ENCODE data around the gene ABAT.
A peak's percentile ranks its signal among the peaks of the same experiment; 100 is the strongest.

Gene ABAT

GRCh38 chr16:8674413-8675022 lies at the start of gene ABAT:
Gene ABAT (plus strand): TSS chr16:8674617. CDS start chr16:8735740, 61,123 bp downstream.
- no peaks in the 10 kb centered on the region for H3K9me3 ChIP-seq (ENCODE audit: low read length)
- no peak within 1 kb of the TSS for H3K9ac ChIP-seq (ENCODE audit: low read length)
- no peaks in the 10 kb centered on the region for H3K36me3 ChIP-seq (ENCODE audit: insufficient read depth, low read length)
- H3K4me3 ChIP-seq (ENCODE audit: low read depth in 1 of 2, low read length in 2 of 2), result peak within 1 kb of the TSS; percentile 62 to 65
- H3K4me1 ChIP-seq (ENCODE audit: insufficient read depth, low read length), result peaks cover 11% of the 10 kb centered on the region
- H3K27me3 ChIP-seq (ENCODE audit: control insufficient read depth in 1 of 2, insufficient read depth in 2 of 2, low read length in 2 of 2), result no peaks in the 10 kb centered on the region
- no peak within 1 kb of the TSS for H3K27ac ChIP-seq (ENCODE audit: low read depth, low read length)

GRCh38 chr16:8625491-8626087 lies 48.8 kb upstream of the ABAT start:
- Histone ChIP-seq H3K9ac (ENCODE audit: low read length) (no peak overlapping the region), H3K4me3 (ENCODE audit: low read depth in 1 of 2, low read length in 2 of 2) (no peak overlapping the region), H3K9me3 (ENCODE audit: low read length) (no peaks in the 10 kb centered on the region), H3K4me1 (ENCODE audit: insufficient read depth, low read length) (peaks cover 14% of the 10 kb centered on the region), H3K36me3 (ENCODE audit: insufficient read depth, low read length) (peaks cover 50% of the 10 kb centered on the region), H3K27ac (ENCODE audit: low read depth, low read length) (no peak overlapping the region), H3K27me3 (ENCODE audit: control insufficient read depth in 1 of 2, insufficient read depth in 2 of 2, low read length in 2 of 2) (no peaks in the 10 kb centered on the region)

GRCh38 chr16:8626946-8627345 lies 47.5 kb upstream of the ABAT start:
- peaks cover 58% of the 10 kb centered on the region for H3K36me3 ChIP-seq (ENCODE audit: insufficient read depth, low read length)

GRCh38 chr16:8627456-8627855 lies 47.0 kb upstream of the ABAT start:
- no peak overlapping the region for H3K4me3 ChIP-seq (ENCODE audit: low read depth in 1 of 2, low read length in 2 of 2)
- no peaks in the 10 kb centered on the region for H3K27me3 ChIP-seq (ENCODE audit: control insufficient read depth in 1 of 2, insufficient read depth in 2 of 2, low read length in 2 of 2)
- no peak overlapping the region for H3K27ac ChIP-seq (ENCODE audit: low read depth, low read length)
- peaks cover 63% of the 10 kb centered on the region for H3K36me3 ChIP-seq (ENCODE audit: insufficient read depth, low read length)
- H3K9ac ChIP-seq (ENCODE audit: low read length), result no peak overlapping the region
- H3K9me3 ChIP-seq (ENCODE audit: low read length), result no peaks in the 10 kb centered on the region
- H3K4me1 ChIP-seq (ENCODE audit: insufficient read depth, low read length), result peaks cover 11% of the 10 kb centered on the region

More at GRCh38 chr16:8626946-8627345, 47.5 kb upstream of the ABAT start:
- H3K4me3 ChIP-seq (ENCODE audit: low read depth in 1 of 2, low read length in 2 of 2), result no peak overlapping the region
- H3K9me3 ChIP-seq (ENCODE audit: low read length), result no peaks in the 10 kb centered on the region
- H3K27ac ChIP-seq (ENCODE audit: low read depth, low read length), result no peak overlapping the region
- no peaks in the 10 kb centered on the region for H3K27me3 ChIP-seq (ENCODE audit: control insufficient read depth in 1 of 2, insufficient read depth in 2 of 2, low read length in 2 of 2)
- H3K9ac ChIP-seq (ENCODE audit: low read length), result no peak overlapping the region
- H3K4me1 ChIP-seq (ENCODE audit: insufficient read depth, low read length), result peaks cover 14% of the 10 kb centered on the region

- Histone ChIP-seq H3K9ac (ENCODE audit: low read length) (no peak overlapping the region), H3K4me3 (ENCODE audit: low read depth in 1 of 2, low read length in 2 of 2) (no peak overlapping the region), H3K9me3 (ENCODE audit: low read length) (no peaks in the 10 kb centered on the region), H3K36me3 (ENCODE audit: insufficient read depth, low read length) (peaks cover 76% of the 10 kb centered on the region), H3K4me1 (ENCODE audit: insufficient read depth, low read length) (no peaks in the 10 kb centered on the region), H3K27me3 (ENCODE audit: control insufficient read depth in 1 of 2, insufficient read depth in 2 of 2, low read length in 2 of 2) (no peaks in the 10 kb centered on the region), H3K27ac (ENCODE audit: low read depth, low read length) (no peak overlapping the region)
Measured at GRCh38 chr16:8628981-8629725, 45.3 kb upstream of the ABAT start.

- Histone ChIP-seq H3K36me3 (ENCODE audit: insufficient read depth, low read length) (peaks cover 80% of the 10 kb centered on the region), H3K9me3 (ENCODE audit: low read length) (no peaks in the 10 kb centered on the region), H3K27me3 (ENCODE audit: control insufficient read depth in 1 of 2, insufficient read depth in 2 of 2, low read length in 2 of 2) (no peaks in the 10 kb centered on the region), H3K4me1 (ENCODE audit: insufficient read depth, low read length) (no peaks in the 10 kb centered on the region), H3K27ac (ENCODE audit: low read depth, low read length) (no peak overlapping the region), H3K9ac (ENCODE audit: low read length) (no peak overlapping the region), H3K4me3 (ENCODE audit: low read depth in 1 of 2, low read length in 2 of 2) (no peak overlapping the region)
Measured at GRCh38 chr16:8630255-8630953, 44.0 kb upstream of the ABAT start.

GRCh38 chr16:8631373-8631772 lies 43.0 kb upstream of the ABAT start:
- Histone ChIP-seq H3K27me3 (ENCODE audit: control insufficient read depth in 1 of 2, insufficient read depth in 2 of 2, low read length in 2 of 2) (no peaks in the 10 kb centered on the region), H3K4me3 (ENCODE audit: low read depth in 1 of 2, low read length in 2 of 2) (no peak overlapping the region), H3K9ac (ENCODE audit: low read length) (no peak overlapping the region), H3K36me3 (ENCODE audit: insufficient read depth, low read length) (peaks cover 77% of the 10 kb centered on the region), H3K4me1 (ENCODE audit: insufficient read depth, low read length) (no peaks in the 10 kb centered on the region), H3K27ac (ENCODE audit: low read depth, low read length) (no peak overlapping the region), H3K9me3 (ENCODE audit: low read length) (no peaks in the 10 kb centered on the region)

GRCh38 chr16:8631818-8632465 lies 42.5 kb upstream of the ABAT start:
- H3K4me3 ChIP-seq (ENCODE audit: low read depth in 1 of 2, low read length in 2 of 2), result no peak overlapping the region
- no peak overlapping the region for H3K27ac ChIP-seq (ENCODE audit: low read depth, low read length)
- no peaks in the 10 kb centered on the region for H3K27me3 ChIP-seq (ENCODE audit: control insufficient read depth in 1 of 2, insufficient read depth in 2 of 2, low read length in 2 of 2)
- no peaks in the 10 kb centered on the region for H3K9me3 ChIP-seq (ENCODE audit: low read length)
- H3K9ac ChIP-seq (ENCODE audit: low read length), result no peak overlapping the region
- peaks cover 80% of the 10 kb centered on the region for H3K36me3 ChIP-seq (ENCODE audit: insufficient read depth, low read length)
- no peaks in the 10 kb centered on the region for H3K4me1 ChIP-seq (ENCODE audit: insufficient read depth, low read length)

GRCh38 chr16:8632675-8633182 lies 41.7 kb upstream of the ABAT start:
- no peak overlapping the region for H3K4me3 ChIP-seq (ENCODE audit: low read depth in 1 of 2, low read length in 2 of 2)
- H3K9ac ChIP-seq (ENCODE audit: low read length), result no peak overlapping the region
- H3K36me3 ChIP-seq (ENCODE audit: insufficient read depth, low read length), result peaks cover 79% of the 10 kb centered on the region
- H3K27me3 ChIP-seq (ENCODE audit: control insufficient read depth in 1 of 2, insufficient read depth in 2 of 2, low read length in 2 of 2), result no peaks in the 10 kb centered on the region
- no peaks in the 10 kb centered on the region for H3K4me1 ChIP-seq (ENCODE audit: insufficient read depth, low read length)
- H3K9me3 ChIP-seq (ENCODE audit: low read length), result no peaks in the 10 kb centered on the region
- H3K27ac ChIP-seq (ENCODE audit: low read depth, low read length), result no peak overlapping the region

- peaks cover 72% of the 10 kb centered on the region for H3K36me3 ChIP-seq (ENCODE audit: insufficient read depth, low read length)
- no peaks in the 10 kb centered on the region for H3K4me1 ChIP-seq (ENCODE audit: insufficient read depth, low read length)
- no peak overlapping the region for H3K9ac ChIP-seq (ENCODE audit: low read length)
- no peak overlapping the region for H3K27ac ChIP-seq (ENCODE audit: low read depth, low read length)
- H3K4me3 ChIP-seq (ENCODE audit: low read depth in 1 of 2, low read length in 2 of 2), result no peak overlapping the region
- no peaks in the 10 kb centered on the region for H3K9me3 ChIP-seq (ENCODE audit: low read length)
- H3K27me3 ChIP-seq (ENCODE audit: control insufficient read depth in 1 of 2, insufficient read depth in 2 of 2, low read length in 2 of 2), result no peaks in the 10 kb centered on the region
Measured at GRCh38 chr16:8634991-8635736, 39.3 kb upstream of the ABAT start.
